Islet precursor cell (in vitro differentiated cells): ENCODE results near the gene NKX2-2.
A peak's percentile ranks its signal among the peaks of the same experiment; 100 is the strongest.

Experiments
- DNase-seq: peaks from one replicate; pipeline ENCODE4 v3.0.0-alpha.2; 2018

NKX2-2 gene

DNA sequence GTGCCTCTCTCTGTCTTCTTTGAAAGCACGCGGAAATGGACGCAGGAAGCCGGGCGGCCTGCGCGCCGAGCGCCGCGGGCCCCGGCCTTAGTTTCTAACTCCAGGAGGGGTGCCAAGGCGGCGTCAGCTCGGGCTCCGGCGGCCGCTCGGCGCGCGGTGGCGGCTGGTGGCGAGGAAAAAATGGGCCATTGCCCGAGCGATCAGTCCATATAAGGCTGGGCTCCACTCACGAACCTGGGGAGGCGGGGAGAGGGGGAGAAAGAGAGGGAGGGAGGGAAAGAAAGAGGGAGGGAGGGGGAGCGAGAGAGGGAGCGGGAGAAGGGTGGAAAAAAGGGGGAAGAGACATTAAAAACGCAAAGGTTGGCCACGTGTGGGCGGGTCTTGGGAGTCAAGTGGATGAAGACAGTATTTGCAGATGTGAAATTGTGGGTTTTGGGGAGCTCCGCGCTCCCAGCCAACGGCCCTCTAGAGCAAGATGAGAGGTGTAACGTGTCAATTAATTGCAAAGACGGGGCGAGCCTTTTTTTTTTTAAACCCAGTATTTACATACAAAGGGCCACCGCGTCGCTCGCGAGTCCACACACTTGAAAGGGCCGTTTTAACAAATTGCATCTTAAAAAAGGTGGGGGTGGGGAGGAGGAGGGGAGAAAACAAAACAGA, at the start of gene NKX2-2:
Gene NKX2-2, minus strand, starts transcription at position 184 of the 660 bp plus-strand sequence. CDS start 395 bp downstream, outside the sequence.
- DNase-seq: peak; percentile 55

DNA sequence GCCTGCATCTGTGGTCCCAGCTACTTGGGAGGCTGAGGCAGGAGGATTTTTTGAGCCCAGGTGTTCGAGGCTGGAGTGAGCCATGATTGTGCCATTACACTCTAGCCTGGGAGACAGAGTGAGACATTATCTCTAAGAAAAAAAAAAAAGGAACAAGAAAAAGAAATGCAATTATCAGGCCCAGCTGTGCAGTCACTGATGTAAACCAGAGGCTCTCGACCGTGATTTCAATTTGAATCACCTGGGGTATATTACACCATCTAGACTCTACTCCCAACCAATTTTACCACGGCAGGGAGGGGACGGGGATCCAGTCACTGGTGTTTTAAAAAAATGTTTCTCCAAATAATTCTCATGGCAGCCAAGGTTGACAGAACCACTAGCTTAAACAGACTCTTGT, 48.8 kb upstream of the NKX2-2 start:
- no peak for DNase-seq

DNA sequence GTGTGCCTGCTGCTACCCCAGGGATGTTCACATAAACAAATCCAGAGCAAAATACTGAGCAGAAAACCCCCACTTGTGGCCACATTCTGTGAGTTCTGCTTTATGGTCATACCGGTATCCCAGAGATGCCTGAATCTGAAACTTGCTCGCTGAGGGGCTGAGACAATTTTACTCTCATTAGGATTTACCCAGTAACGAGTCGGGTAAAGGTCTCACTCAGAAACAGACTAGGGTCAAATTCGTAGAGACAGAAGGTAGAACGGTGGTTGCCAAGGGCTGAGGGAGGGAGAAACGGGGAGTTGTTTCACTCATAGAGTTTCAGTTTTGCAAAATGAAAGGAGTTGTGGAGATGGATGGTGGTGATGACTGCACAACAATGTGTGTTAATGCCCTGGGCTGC, 45.4 kb upstream of the NKX2-2 start:
- DNase-seq: no peak

DNA sequence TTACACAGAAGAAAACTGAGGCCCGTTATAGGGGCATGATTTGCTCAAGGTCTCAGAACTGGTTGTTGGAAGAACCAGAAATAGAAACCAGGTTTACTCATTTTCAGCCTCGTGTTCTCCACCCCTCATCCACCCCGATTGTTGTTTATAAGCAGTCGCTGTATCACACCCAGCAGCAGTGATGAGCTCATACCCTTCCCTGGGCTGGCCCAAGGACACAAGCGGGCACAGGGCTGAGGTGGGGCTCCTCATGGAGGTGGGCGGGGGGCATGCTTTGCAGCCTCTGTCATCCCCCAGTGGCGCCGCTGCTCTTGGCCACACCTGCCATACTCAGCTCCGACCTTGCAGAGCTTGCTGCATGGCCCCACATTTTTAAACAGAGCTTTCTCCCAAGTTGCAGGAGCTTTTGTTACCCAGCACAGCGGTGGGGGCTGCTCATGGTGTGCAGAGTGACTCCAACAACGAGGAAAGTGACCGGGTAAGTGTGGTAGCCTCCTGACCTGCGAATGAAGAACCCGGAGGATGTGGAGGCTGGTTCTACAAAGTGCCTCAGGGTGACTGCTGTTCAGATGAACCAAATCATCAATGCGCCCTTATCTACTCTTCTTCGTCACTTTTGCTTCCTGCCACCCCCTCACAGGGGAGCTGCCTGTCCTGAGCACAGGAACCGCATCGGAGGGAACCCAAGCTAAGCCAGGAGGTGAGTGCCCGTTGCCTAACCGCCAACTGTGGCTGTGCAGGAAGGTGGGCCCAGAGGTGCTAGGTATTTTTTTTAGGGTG, 43.6 kb upstream of the NKX2-2 start:
- no peak for DNase-seq

DNA sequence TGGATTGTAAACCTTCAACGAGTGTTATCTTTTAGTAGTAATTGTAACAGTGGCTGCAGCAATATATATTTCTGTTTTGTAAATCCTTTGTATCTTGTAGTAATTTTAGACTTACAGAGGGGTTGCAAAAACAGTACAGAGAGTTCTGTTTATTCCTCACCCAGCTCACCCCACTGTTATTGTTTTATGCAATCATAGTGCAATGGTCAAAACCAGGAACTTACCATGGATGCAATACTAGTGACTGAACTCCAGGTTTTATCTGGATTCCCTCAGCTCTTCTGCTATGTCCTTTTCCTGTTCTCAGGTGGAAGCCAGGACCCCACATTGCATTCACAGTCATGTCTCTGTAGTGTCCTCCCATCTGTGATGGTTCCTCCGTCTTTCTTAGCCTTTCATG, 42.5 kb upstream of the NKX2-2 start:
- DNase-seq: peak; percentile 5

DNA sequence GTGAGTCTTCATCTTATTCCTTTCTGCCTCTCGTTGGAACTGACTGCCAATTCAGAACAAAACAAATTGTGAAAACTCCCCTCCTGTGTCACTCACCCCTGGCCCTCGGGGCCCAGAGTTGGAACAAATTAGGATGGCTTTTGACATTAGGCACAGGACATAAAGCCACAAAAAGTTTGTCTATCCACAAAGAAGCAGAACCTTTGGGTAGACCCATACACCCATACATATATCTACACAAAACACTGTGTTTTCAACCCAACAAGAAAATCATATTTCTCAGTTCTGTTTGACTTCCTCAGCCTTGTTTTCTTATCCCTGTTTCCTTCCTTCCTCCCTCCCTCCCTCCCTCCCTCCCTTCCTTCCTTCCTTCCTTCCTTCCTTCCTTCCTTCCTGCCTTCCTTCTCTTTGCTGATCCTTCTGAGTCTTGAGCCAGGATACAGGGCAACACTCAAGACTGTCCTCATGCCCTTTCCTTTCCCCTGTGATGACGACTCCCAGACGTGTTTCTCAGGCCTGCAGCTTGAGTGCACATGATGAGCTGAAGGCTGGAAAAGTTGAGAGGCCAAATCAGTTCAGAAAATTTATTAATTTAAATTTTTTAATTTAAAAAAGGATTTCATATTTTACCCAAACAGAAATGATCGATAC, 41.7 kb upstream of the NKX2-2 start:
- peak; percentile 12 for DNase-seq

DNA sequence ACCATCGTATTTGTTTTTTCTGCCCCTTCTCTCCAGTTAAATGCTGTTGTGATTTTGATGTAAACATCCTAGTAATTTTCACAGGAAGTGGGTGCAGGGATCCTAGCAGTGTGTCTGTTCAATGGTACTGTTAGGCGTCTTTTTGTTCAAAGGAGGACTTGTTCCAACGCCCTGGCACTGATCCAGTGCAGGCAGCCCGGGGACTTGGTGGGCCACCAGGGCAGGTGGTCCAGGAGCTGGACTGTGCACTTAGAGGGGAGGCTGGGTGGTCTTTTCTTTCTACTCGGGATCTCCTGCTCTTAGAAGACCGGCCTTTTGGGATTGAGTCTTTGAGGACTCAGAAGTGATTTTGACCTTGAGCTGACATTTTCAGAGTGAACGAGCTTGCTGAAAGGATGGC, 41.1 kb upstream of the NKX2-2 start:
- DNase-seq: peak; percentile 20

DNA sequence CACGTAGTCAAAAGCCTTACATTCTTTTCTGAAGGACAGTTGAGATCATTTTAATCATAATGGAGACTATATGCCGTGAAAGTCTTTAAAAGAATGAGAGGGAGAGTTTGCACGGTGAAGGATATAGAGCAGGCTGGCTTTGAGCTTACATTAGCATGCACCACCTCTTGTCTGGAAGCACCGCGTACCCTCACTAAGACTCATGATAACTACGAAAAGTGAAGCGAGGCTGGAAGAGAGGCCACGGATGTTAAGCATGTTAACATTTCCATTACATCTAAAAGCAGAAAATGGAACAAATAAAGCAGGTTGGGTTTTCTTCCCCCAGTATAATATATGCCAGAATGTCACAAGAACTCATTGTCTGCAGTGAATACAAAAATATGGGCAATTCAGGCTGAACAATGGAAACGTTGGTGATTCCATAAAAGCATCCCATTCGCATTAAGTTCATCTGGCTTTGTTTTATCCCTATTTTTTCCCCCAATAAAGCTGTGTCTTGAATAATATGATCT, 40.6 kb upstream of the NKX2-2 start:
- peak; percentile 2 for DNase-seq

DNA sequence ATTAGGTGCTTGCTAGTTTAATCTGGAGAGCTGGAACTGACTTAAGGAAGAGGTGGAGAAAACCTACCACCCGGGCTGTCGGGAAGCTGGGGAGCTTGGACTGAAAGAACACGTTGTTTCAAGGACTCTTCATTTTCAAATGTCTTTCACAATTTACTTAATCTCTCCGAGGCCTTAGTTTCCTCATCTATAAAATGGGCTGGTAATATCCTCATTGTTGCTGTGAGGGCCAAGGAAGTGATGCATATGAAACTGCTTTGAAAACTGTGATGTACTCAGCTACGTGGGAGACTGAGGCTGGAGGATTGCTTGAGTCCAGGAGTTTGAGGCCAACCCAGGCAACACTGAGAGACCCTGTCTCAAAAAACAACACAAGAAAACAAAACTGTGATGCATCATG, 36.7 kb upstream of the NKX2-2 start:
- DNase-seq: peak; percentile 19

DNA sequence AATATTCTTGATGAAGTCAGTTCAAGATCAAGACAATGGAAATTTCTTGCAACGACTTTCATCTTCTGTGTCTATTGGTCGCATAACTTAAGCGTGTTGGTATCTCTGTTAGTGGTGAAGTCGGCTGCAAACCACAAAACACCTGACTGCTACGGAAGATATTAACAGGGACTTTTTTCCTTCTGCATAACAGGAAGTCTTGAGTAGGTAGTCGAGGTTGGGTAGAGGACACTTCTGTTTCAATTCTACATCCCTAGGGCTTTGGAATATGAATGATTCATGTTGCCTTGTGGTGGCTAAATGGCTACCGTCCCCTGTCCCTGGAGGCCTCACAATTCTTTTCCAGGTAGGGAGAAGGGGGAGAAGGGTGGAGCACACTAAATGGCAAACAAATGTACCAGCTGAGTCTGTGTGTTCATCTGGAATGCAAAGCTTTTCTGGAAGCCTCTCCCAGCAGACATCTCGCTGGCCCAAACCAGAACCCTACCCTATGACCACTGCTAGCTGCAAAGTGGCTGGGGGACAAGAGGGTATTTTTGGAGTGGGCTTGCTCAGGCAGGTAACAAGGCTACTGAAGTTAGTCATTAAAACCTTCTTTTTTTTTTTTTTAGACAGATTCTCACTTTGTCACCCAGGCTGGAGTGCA, 34.6 kb upstream of the NKX2-2 start:
- DNase-seq: peak; percentile 33

DNA sequence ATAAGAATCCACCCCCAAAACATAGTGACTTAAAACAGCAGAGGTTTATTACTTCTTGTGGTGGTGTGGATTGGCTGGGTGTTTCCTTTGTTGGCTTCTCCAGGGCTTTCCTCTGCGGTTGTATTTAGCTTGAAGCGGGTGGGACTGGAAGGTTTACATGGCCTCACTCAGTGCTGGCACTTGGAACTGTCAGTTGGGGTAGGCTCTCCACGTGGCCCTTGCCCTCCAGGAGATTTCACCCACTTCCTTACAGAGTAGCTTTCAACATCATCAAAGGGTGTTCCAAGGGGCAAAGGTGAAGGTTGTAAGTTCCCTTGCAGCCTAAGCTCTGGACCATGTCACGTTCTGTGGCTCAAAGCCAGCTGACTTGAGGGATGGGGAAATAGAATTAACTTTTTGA, 32.5 kb upstream of the NKX2-2 start:
- DNase-seq: peak; percentile 21

DNA sequence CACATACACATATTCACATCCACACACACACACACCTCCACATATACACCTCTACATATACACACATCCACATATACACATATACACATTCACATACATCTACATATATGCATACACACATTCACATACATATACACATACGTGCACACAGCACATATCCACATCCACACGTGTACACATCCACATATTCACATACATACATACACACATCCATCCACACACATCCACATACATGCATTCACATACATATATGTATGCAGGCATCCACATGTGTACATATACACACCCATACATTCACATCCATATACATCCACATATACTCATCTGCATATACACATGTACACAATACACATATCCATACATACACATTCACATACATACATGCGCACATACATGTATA, 25.6 kb upstream of the NKX2-2 start:
- DNase-seq: no peak

DNA sequence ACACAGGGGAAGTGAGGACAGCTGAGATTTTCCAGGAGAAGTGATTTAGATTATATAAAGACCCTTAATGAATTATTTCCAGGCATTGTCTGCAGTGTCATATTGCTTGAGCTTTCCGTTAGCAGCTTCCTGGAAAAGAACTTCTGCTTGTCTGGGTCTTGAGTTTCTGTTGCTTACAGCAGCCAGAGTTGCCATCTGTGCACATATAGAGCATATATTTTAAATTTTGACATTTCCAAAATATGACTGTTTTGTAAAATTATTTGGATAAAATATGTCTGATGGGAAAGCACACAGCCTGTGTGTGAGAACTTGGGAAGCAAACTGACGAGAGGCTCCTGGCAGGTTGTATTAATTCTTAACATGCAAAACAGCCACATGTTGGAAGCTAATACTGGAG, 21.0 kb upstream of the NKX2-2 start:
- DNase-seq: no peak

DNA sequence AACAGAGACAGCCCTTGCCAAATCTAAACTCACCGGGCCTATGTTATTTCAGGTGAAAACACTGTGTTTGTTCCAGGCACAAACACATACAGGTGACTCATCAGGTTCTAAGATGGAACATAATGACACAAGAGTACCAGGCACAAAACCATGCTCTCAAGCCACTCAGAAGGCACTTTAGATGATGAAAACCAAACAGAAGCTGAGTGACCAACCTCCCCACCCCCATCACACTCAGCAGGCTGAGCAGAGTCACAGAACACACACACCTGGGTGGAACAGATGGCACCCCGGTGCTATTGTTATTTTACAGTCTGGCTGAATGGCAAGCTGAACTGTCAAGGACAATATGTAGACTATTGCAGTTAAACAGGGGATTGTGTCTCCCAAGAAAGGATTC, 20.6 kb upstream of the NKX2-2 start:
- DNase-seq: peak; percentile 35

DNA sequence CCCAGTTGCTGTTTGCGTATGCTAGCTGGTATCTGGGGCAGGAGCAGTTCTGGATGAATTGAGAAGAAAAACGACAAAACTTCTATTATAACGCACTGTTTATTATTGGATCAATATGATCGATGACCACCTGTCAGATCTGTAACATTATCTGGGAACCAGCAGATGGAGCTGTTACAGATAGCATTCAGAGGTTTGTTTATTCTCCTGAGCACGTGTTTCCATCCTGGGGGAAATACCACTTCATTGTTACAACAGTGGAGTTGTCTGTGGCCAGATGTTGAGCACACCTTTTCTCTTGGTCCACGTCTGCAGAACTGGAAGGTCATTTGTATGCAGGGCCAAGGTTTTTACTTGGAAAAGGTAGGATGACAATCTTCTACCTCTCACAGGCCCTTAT, 16.0 kb upstream of the NKX2-2 start:
- DNase-seq: peak; percentile 19

DNA sequence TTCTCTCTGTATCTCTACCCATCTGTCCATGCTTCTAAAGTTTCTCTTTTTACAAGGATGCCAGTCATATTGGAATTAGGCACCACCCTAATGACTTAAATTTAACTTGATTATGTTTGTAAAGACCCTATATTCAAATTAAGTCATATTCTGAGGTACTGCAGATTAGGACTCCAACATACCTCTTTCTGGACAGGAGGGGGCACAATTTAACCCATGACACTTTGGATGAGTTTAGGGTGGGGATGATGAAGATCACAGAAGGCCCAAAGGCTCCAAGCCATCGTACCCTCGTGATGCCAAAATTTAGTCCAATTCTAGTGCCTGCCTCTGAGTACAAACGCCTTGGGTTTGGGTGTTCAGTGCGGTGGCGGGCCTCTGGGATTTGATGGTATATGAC, 15.0 kb upstream of the NKX2-2 start:
- peak; percentile 2 for DNase-seq

DNA sequence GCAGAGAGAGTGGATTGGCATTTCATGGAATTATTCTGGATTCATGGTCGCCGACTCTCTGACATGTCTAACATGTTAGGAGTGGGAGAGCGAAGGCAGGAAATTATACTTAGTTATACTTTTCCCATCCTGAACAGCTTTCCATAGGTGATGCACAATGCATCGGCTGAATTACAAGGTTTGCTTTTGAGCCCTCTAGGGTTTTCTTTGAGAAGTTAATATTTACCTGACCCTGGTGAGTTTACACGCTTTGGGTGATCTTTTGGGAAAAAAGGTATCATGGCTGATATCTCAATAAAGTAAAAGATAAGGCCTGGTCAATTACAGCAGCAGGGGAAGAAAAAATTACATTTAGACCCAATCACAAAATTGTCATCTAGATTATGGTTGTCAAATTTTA, 14.0 kb upstream of the NKX2-2 start:
- DNase-seq: no peak

DNA sequence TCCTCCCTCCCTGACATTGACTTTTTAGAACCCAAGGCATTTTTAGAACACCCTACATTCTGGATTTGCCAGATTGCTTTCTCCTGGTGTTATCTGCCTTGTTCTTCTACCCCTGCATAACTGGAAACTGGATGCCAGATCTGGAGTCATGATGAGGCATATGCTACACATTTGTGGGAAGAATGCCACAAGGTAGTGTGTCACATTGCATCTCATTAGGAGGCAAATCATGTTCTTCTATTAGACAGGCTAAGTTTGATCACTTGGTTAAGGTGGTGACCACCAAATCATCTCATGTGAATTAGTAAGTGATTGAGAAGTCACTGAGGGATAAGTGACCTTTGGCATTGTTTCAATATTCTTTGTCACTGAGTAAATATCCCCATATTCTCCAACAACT, 12.9 kb upstream of the NKX2-2 start:
- DNase-seq: peak; percentile 10

DNA sequence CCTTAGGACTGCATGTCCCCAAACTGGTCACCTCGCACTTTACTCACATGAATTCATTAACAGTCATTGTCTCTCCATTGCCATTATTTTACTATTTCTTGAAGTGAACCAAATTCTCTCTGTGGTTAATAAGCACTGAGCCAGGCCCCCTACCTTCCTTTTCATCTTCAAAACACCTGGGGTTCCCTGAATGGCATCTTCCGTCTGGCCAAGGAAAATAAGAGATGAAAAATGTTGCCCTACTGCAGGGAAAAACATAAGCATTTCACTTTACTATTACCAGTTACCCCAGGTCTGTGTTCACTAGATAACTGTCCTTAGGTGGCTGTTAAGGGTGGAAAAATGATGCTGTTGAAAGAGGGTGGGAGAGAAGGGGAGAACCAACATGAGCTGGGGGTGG, 10.0 kb upstream of the NKX2-2 start:
- DNase-seq: peak; percentile 8

DNA sequence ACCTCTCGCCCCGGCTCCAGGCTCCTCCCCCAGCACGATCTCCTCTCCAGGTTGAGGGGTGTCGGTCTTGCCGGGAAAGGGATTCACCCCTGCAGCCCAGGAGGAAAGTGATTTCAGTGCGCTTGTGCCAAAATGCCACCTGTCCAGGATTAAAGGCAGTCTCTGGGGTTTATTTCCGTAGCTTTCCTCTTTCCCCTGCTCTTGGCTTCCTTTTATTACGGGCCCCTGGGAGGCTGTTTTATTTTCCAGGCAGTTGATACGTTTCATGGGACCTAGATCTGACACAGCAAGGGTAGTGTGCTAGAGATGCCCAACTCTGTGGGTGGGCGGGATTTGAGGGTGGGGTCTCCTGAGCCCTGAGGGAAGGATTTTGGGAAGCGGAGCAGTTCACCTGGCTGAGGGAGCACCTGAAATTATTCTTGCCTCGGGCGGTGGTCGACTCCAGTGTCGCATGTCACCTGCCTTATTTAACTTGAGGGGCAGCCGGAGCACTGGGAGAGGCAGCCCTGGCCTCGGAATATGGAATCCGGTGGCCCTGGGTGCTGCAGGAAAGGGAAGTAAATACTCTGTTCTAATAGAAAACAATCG, 9.5 kb upstream of the NKX2-2 start:
- peak; percentile 14 for DNase-seq

DNA sequence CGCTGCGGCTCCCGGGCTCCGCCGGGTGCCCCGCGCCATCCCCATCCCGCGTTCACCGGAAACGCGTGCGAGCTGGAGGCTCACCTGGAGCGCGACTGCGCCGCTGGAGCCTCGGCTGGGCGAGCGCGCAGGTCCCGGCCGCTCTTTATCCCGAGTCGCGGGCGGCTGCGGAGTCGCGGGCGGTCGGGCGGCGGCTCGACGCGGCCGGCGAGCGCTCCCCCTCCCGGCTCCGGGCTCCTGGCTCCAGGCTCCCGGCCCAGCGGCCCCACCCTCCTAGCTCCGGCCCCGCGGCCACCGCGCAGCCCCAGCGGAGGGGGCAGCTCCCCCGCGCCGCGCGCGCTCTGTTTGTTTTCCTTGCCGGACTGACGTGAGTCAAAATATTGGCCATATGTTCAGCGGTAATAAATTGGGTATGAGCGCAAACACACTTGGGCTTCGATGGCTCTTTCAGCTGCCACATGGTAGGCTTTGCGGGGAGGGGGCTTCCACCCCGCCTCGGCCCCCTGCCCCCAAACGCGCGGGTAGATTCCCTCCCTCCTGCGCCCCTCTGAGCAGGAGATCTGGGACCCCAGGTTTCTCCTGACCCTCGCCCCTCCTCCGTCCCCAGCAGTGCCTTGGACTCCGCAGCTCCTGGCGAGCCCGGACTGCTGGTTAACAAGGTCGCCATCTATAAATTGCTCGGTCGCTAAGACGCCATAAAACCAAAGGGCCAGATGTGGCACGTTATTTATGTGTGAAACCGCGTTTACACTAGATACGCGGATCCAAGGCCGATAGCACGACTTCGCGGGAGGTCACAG, 8.8 kb upstream of the NKX2-2 start:
- DNase-seq: peak; percentile 55
